GM12801 (cell line): ENCODE measurements around the gene CST9.

Experiments
- TF ChIP-seq, protein P1 (sequence below): IDR thresholded peaks from one replicate; pipeline ENCODE4 v1.5.1; 2011; ENCODE audit warnings: control low read depth; ENCODE audit not compliant: insufficient read length; ENCODE audit errors: extremely low read depth

Gene CST9

DNA sequence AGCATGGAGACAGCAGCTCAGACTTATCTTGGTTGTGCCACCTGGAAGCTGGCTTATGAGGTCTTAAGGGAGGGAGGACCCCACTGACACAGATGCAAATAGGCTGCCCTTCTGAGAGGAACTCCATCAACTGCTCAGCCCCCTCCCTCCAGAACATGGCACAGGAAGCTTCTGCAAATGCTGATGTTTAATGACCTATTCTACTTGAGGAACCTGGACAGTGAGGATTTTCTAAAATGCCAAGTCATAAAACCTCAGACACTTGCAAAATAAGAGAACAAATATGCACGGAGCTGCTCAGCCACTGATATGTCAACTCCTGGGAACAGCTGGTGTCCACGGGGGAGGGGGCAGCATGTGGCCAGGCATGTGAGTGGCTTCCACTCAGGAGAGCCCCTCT lies 3.5 kb downstream of the CST9 start:
- TF ChIP-seq, protein P1, sequence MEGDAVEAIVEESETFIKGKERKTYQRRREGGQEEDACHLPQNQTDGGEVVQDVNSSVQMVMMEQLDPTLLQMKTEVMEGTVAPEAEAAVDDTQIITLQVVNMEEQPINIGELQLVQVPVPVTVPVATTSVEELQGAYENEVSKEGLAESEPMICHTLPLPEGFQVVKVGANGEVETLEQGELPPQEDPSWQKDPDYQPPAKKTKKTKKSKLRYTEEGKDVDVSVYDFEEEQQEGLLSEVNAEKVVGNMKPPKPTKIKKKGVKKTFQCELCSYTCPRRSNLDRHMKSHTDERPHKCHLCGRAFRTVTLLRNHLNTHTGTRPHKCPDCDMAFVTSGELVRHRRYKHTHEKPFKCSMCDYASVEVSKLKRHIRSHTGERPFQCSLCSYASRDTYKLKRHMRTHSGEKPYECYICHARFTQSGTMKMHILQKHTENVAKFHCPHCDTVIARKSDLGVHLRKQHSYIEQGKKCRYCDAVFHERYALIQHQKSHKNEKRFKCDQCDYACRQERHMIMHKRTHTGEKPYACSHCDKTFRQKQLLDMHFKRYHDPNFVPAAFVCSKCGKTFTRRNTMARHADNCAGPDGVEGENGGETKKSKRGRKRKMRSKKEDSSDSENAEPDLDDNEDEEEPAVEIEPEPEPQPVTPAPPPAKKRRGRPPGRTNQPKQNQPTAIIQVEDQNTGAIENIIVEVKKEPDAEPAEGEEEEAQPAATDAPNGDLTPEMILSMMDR: no peak

DNA sequence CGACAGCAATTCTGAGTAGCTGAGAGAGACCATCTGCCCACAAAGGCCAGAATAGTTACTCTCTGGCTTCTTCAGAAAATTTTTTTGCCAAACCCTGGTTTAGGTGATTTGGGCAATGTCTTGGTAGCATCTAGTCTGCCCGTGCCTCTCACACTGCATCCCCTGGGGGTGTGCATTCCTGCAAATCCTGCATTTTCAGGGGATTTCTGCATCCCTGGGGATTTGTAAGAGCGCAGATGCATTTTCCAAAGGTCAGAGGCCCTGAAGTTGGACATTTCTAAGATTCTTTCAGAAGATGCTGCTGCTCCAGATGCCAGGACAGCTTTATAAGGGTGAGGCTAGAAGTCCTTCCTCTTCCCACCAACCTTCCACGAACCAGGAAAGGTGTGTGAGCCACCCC lies 4.0 kb downstream of the CST9 start:
- TF ChIP-seq, protein P1: no peak

DNA sequence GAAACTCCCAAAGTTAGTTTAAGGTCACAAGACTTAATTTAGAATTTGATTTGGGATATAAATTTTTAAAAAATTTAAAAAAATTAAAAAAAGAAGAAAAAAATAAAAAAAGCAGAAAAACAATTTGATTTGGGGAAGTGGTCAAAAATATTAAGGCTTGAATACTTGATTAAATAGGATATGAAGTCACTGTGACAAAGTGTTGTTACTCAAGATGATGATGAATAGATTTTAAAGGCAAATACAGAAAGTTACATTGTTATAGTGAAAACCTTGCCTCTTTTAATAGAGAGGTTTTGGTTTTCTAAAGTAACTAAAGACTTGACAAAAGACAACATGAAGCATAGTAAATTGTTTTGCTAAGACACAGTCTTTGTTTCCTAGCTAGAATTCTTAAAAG lies 7.2 kb downstream of the CST9 start:
- TF ChIP-seq, protein P1: no peak

DNA sequence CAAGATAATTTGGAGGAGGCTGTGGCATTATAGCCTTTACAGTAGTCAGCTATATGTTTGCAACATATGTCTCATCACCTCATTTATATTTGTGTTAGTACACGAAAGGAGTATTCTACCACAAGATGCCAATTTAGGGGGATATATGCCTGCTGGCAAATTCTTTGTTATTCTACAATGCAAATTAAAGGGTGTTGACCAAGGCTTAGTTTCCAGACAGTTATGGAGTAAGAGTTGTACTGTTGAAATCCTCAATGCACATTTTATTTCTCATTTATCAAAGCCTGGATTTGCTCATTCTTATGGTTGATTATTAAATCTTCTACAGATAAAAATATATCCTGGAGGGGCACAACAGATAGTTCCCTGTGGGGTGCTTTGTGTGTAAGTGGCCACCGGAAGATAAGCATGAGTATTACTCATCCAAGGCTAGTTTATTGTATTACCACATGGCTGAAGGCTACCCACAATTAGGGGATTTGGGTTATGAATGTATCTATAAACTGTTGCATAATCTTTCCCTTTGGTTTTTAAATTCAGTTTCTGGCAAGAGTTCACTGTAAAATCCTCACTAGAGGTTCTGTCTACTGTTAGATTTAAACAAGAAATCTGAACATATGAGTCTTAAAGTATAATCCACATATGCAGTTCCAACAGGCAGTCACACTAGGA lies 9.0 kb downstream of the CST9 start:
- TF ChIP-seq, protein P1: no peak

DNA sequence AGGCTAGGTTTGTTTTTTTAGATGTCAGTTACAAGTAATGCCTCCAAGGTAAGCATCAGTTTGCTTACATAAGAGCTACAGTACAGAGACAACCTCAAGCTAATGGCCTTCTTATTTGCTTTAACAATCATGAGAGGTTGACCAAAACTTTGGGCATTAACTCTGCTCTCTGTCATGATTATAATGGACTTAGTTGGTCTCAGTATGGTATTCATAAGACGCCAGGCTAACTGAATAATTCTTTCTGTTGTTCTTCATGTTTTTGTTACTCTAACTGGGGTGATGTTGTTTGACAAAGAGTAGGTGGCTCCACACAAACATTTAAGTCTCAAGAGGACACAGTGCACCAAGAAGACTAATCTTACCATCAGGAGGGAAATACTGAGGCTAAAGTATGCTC lies 9.8 kb downstream of the CST9 start:
- TF ChIP-seq, protein P1: no peak

DNA sequence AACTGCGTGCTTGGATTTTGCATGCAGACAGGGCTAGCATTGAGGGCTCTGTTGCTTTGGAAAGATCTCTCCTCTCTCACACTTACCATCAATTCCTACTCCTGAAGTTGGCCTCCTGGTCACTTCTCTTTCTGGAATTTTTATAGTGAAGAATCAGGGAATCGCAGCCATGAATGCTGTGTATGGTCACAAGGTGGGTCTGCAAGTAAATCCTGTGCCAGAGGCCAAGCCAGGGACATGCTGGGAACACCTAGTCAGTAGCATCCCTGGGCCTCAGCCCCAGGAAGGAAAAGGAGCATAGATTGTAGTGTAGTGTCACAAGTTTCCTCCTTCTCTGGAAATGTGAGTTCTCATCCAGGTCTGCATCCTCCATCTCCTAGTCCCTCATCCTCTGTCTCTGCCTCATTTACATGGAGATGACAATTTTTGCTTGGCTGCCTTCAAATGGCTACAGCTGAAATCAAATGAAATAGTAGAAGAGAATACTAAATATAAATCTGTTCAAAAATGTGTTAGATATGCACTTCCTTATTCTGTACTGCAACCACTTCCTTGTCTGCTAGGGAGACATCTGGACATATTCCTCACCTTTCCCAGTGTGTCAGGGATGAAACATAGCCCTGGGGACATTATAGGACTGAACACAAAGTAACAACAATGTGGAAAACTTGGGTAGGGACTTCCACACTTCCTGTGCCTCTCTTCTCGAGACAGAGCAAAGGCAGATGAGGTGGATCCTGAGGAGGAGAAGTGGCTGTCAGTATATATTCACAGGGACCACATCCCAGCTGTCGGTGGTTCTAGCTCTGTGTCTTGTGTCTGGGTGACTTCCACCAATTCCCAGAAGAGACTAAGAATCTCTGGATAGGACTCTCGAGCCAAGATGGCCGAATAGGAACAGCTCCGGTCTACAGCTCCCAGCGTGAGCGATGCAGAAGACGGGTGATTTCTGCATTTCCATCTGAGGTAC lies 17.0 kb downstream of the CST9 start:
- TF ChIP-seq, protein P1: no peak

DNA sequence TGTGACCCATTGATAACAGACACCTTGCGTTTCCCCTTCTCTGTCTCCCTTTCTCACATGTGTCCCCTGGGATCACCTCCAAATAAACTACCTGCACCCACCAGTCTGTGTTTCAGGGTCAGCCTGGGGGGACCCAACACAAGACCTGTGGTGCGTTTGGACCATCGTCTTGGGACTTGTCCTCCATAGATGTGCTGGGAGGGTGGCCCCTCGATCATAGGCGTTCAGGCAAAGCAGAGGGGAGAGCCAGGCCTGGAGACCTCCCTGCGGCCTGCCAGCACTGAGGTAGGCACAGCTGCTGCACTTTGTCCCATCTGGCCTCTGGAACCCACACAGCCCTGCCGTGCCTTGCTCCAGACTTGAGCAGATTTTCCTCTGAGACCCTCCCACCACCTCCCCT lies 18.1 kb downstream of the CST9 start:
- TF ChIP-seq, protein P1: no peak
